OCI-LY3 (cell line): ENCODE results near the gene CAPN8.

Source experiments
- EZH2phosphoT487 ChIP-seq: fragments of 200-600 bp; shearing (Covaris generic); IDR thresholded peaks from 2 replicates; pipeline ENCODE4 v1.6.1; 2018; ENCODE audit warnings: antibody characterized with exemption, mixed run types, low read depth
- TF ChIP-seq, protein P1 (sequence below): fragments of 200-600, 300-600 bp; sonication (generic); IDR thresholded peaks from 2 replicates; pipeline ENCODE4 v1.5.1; 2014; ENCODE audit warnings: antibody characterized with exemption, low read length, low read depth

GRCh38 chr1:223616586-223616985 lies 48.9 kb downstream of the CAPN8 start:
- TF ChIP-seq, protein P1, sequence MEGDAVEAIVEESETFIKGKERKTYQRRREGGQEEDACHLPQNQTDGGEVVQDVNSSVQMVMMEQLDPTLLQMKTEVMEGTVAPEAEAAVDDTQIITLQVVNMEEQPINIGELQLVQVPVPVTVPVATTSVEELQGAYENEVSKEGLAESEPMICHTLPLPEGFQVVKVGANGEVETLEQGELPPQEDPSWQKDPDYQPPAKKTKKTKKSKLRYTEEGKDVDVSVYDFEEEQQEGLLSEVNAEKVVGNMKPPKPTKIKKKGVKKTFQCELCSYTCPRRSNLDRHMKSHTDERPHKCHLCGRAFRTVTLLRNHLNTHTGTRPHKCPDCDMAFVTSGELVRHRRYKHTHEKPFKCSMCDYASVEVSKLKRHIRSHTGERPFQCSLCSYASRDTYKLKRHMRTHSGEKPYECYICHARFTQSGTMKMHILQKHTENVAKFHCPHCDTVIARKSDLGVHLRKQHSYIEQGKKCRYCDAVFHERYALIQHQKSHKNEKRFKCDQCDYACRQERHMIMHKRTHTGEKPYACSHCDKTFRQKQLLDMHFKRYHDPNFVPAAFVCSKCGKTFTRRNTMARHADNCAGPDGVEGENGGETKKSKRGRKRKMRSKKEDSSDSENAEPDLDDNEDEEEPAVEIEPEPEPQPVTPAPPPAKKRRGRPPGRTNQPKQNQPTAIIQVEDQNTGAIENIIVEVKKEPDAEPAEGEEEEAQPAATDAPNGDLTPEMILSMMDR: no peak
- no peak for TF ChIP-seq EZH2phosphoT487
